ENCODE results near the gene ARFRP1.

DNA sequence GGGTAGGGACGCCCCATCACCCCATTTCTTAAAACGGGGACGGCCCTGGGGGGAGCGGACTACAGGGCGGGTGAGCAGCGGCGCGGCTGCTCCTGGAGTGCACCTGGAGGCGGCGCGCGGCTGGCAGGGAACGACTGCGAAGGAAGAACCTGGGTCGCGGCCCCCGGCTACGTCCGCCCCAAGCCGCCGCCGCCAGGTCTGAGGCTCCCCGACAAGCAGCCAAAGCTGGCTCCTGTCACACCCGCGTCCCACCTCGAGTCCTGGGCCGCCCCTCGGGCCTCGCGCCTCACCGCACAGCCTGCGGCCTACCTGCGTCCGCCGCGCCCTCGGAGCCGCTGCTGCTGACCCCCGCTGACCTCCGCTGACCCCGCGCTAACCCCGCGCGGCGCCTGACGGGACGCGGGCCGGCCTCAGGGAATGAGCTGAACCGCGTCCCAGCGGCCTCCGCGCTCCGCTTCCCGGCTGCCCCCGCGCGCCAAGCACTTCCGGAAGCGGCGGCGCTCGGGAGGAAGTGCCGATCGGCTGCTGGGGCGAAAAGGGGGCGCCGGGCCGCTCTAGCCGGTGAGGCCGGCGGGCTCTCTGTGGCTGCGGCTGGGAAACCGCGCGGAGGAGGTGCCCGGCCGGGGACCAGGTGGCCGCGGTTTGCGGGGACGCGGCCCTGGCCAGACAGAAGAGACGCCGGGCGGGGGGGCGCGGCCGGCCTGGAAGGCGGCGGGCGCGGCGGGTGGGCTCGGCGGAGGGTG, at the start of gene ARFRP1, which contains the start of gene ZGPAT:
- peak; percentile 57 for TF ChIP-seq POLR2A (IDR thresholded peaks at IDR 0.05; ENCODE audit: low read length)
- no peak for TF ChIP-seq GATA1 (IDR thresholded peaks at IDR 0.05; ENCODE audit: low read depth, low read length)
